ENCODE results near the gene YBEY.

The YBEY gene

GRCh38 chr21:46326110-46326703 is 40.1 kb downstream of the YBEY start:
- POLR2A ChIA-PET = interaction anchor here (1.2 to 1.4 kb wide), 2 partner anchors 183 to 313 kb away, joined by 3 read pairs; no protein-coding TSS in a partner anchor
- H3K4me1 ChIP-seq (ENCODE audit: control insufficient read depth, insufficient read depth, low read length) = peaks cover 18% of the 10 kb centered on the region
- CTCF ChIA-PET = interaction anchor here (0.5 to 1.7 kb wide), 6 partner anchors 12 to 335 kb away, joined by 3 to 5 read pairs (median 3); partner anchors contain the start of gene YBEY
- no peak for TF ChIP-seq ZNF596 (tag by site-specific recombination; IDR thresholded peaks at IDR 0.05)
- no peak for TF ChIP-seq ZNF133 (tag by site-specific recombination; IDR thresholded peaks at IDR 0.05)
- TF ChIP-seq HIC1 (tag by site-specific recombination; IDR thresholded peaks at IDR 0.05) = no peak
- TF ChIP-seq ZNF521 (tag by site-specific recombination; IDR thresholded peaks at IDR 0.05) = no peak
- no peak for TF ChIP-seq ELK4 (IDR thresholded peaks at IDR 0.05; ENCODE audit: borderline replicate concordance, low read depth, low read length)
- TF ChIP-seq ZNF473 (tag by site-specific recombination; IDR thresholded peaks at IDR 0.05) = no peak
- TF ChIP-seq ZNF121 (tag by site-specific recombination; IDR thresholded peaks at IDR 0.05) = no peak
- no peak for TF ChIP-seq ZFP41 (tag by site-specific recombination; IDR thresholded peaks at IDR 0.05; ENCODE audit: borderline replicate concordance)
- TF ChIP-seq YY1 (tag by site-specific recombination; IDR thresholded peaks at IDR 0.05) = no peak
- TF ChIP-seq ZNF19 (tag by site-specific recombination; IDR thresholded peaks at IDR 0.05; ENCODE audit: low read depth) = no peak
- no peak for TF ChIP-seq ZNF214 (tag by site-specific recombination; IDR thresholded peaks at IDR 0.05; ENCODE audit: borderline replicate concordance)
- TF ChIP-seq, protein P1, sequence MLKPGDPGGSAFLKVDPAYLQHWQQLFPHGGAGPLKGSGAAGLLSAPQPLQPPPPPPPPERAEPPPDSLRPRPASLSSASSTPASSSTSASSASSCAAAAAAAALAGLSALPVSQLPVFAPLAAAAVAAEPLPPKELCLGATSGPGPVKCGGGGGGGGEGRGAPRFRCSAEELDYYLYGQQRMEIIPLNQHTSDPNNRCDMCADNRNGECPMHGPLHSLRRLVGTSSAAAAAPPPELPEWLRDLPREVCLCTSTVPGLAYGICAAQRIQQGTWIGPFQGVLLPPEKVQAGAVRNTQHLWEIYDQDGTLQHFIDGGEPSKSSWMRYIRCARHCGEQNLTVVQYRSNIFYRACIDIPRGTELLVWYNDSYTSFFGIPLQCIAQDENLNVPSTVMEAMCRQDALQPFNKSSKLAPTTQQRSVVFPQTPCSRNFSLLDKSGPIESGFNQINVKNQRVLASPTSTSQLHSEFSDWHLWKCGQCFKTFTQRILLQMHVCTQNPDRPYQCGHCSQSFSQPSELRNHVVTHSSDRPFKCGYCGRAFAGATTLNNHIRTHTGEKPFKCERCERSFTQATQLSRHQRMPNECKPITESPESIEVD (tag by site-specific recombination; IDR thresholded peaks at IDR 0.05) = no peak
- TF ChIP-seq ZSCAN16 (tag by site-specific recombination; IDR thresholded peaks at IDR 0.05) = no peak
- H3K27ac ChIP-seq (ENCODE audit: extremely low read depth, low read depth, low read length) = no peak overlapping the region
- H3K9me3 ChIP-seq (ENCODE audit: control insufficient read depth, insufficient read depth, low read depth, low read length) = no peaks in the 10 kb centered on the region
- H3K4me3 ChIP-seq (ENCODE audit: low read depth, low read length) = no peak overlapping the region
- H3K36me3 ChIP-seq (ENCODE audit: control insufficient read depth in 2 of 2, insufficient read depth in 1 of 2, low read length in 2 of 2) = peaks cover 45 to 61% of the 10 kb centered on the region in 2 experiments

DNA sequence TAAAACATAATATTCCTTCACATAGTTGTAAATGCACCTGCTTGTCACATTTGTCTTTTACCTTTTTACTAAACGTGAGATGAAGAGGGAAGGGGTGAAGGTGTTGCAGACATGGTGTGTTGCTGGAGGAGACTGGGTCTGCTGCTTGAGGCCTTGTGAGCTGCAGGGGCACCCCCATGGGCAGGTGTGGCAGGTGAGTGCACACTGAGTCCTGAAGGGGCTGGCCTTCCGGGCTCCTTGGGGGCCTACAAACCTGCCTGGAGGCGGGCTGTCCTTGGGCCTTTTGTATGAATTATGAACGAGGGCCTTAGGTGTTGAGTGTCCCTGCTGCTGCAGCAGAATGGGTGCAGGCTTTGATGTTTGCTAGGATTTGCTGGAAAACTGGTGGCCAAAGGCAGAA is 41.6 kb downstream of the YBEY start:
- peaks cover 9% of the 10 kb centered on the region for H3K4me1 ChIP-seq (ENCODE audit: control insufficient read depth, insufficient read depth, low read length)
- no peak overlapping the region for H3K27ac ChIP-seq (ENCODE audit: extremely low read depth, low read depth, low read length)
- ChIA-PET CTCF (no interaction called here), POLR2A (no interaction called here)
- H3K36me3 ChIP-seq (ENCODE audit: control insufficient read depth in 2 of 2, insufficient read depth in 1 of 2, low read length in 2 of 2) = peaks cover 55 to 60% of the 10 kb centered on the region in 2 experiments
- no peak for TF ChIP-seq ZNF138 (tag by site-specific recombination; IDR thresholded peaks at IDR 0.05; ENCODE audit: borderline replicate concordance)
- TF ChIP-seq PATZ1 (tag by site-specific recombination; IDR thresholded peaks at IDR 0.05) = no peak
- no peak for TF ChIP-seq ZNF239 (tag by site-specific recombination; IDR thresholded peaks at IDR 0.05)
- no peak for TF ChIP-seq ZNF660 (tag by site-specific recombination; IDR thresholded peaks at IDR 0.05)
- no peak for TF ChIP-seq HOXA7 (CRISPR knock-in tag; IDR thresholded peaks at IDR 0.05; ENCODE audit: borderline replicate concordance)
- no peak for TF ChIP-seq OVOL3 (tag by site-specific recombination; IDR thresholded peaks at IDR 0.05)
- TF ChIP-seq ZNF623 (tag by site-specific recombination; IDR thresholded peaks at IDR 0.05) = no peak
- TF ChIP-seq, protein P2, sequence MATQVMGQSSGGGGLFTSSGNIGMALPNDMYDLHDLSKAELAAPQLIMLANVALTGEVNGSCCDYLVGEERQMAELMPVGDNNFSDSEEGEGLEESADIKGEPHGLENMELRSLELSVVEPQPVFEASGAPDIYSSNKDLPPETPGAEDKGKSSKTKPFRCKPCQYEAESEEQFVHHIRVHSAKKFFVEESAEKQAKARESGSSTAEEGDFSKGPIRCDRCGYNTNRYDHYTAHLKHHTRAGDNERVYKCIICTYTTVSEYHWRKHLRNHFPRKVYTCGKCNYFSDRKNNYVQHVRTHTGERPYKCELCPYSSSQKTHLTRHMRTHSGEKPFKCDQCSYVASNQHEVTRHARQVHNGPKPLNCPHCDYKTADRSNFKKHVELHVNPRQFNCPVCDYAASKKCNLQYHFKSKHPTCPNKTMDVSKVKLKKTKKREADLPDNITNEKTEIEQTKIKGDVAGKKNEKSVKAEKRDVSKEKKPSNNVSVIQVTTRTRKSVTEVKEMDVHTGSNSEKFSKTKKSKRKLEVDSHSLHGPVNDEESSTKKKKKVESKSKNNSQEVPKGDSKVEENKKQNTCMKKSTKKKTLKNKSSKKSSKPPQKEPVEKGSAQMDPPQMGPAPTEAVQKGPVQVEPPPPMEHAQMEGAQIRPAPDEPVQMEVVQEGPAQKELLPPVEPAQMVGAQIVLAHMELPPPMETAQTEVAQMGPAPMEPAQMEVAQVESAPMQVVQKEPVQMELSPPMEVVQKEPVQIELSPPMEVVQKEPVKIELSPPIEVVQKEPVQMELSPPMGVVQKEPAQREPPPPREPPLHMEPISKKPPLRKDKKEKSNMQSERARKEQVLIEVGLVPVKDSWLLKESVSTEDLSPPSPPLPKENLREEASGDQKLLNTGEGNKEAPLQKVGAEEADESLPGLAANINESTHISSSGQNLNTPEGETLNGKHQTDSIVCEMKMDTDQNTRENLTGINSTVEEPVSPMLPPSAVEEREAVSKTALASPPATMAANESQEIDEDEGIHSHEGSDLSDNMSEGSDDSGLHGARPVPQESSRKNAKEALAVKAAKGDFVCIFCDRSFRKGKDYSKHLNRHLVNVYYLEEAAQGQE (tag by site-specific recombination; IDR thresholded peaks at IDR 0.05) = no peak
- no peak for TF ChIP-seq ZNF792 (tag by site-specific recombination; IDR thresholded peaks at IDR 0.05)
- TF ChIP-seq KLF17 (tag by site-specific recombination; IDR thresholded peaks at IDR 0.05) = no peak
- TF ChIP-seq GLIS2 (tag by site-specific recombination; IDR thresholded peaks at IDR 0.05) = no peak
- no peak overlapping the region for H3K4me3 ChIP-seq (ENCODE audit: low read depth, low read length)
- H3K9me3 ChIP-seq (ENCODE audit: control insufficient read depth, insufficient read depth, low read depth, low read length) = no peaks in the 10 kb centered on the region
